Ishikawa (cell line): ENCODE data around the gene SMPX.

Source experiments
- CEBPB ChIP-seq: IDR thresholded peaks from 2 replicates; pipeline ENCODE4 v1.6.1; 2012
- CREB1 ChIP-seq: IDR thresholded peaks from 2 replicates; pipeline ENCODE4 v1.6.1; 2012; ENCODE audit warnings: low read depth
- EP300 ChIP-seq: IDR thresholded peaks from 2 replicates; pipeline ENCODE4 v1.6.1; 2012; ENCODE audit warnings: borderline replicate concordance
- RAD21 ChIP-seq: IDR thresholded peaks from 2 replicates; pipeline ENCODE4 v1.6.1; 2012; ENCODE audit warnings: low read depth
- TAF1 ChIP-seq: IDR thresholded peaks from 2 replicates; pipeline ENCODE4 v1.6.1; 2012; ENCODE audit warnings: low read depth, mild to moderate bottlenecking
- TCF12 ChIP-seq: IDR thresholded peaks from 2 replicates; pipeline ENCODE4 v1.6.1; 2012; ENCODE audit warnings: low read depth
- TEAD4 ChIP-seq: IDR thresholded peaks from 2 replicates; pipeline ENCODE4 v1.6.1; 2012
- USF1 ChIP-seq: IDR thresholded peaks from 2 replicates; pipeline ENCODE4 v1.6.1; 2012
- TF ChIP-seq, protein P1 (sequence below): IDR thresholded peaks from 2 replicates; pipeline ENCODE4 v1.6.1; 2012; ENCODE audit warnings: low read depth, mild to moderate bottlenecking

DNA sequence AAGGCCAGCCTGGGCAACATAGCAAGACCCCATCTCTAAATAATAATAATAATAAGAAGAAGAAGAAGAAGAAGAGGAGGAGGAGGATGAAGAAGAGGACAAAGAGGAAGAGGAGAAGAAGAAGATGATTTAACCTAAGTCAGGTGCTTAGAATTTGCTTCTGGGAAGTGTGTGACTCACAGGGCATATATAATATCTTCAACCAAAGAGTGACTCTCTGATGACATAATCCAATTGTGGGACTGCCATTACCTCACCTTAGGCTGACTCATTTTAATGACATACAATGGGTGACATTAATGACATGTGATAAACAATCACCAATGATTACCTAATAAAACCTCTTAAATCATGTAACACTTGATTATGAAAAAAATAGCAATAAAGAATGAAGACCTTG is 48.8 kb upstream of the SMPX start:
- no peak for TF ChIP-seq RAD21
- no peak for TF ChIP-seq CREB1
- no peak for TF ChIP-seq EP300
- TF ChIP-seq, protein P1, sequence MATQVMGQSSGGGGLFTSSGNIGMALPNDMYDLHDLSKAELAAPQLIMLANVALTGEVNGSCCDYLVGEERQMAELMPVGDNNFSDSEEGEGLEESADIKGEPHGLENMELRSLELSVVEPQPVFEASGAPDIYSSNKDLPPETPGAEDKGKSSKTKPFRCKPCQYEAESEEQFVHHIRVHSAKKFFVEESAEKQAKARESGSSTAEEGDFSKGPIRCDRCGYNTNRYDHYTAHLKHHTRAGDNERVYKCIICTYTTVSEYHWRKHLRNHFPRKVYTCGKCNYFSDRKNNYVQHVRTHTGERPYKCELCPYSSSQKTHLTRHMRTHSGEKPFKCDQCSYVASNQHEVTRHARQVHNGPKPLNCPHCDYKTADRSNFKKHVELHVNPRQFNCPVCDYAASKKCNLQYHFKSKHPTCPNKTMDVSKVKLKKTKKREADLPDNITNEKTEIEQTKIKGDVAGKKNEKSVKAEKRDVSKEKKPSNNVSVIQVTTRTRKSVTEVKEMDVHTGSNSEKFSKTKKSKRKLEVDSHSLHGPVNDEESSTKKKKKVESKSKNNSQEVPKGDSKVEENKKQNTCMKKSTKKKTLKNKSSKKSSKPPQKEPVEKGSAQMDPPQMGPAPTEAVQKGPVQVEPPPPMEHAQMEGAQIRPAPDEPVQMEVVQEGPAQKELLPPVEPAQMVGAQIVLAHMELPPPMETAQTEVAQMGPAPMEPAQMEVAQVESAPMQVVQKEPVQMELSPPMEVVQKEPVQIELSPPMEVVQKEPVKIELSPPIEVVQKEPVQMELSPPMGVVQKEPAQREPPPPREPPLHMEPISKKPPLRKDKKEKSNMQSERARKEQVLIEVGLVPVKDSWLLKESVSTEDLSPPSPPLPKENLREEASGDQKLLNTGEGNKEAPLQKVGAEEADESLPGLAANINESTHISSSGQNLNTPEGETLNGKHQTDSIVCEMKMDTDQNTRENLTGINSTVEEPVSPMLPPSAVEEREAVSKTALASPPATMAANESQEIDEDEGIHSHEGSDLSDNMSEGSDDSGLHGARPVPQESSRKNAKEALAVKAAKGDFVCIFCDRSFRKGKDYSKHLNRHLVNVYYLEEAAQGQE, result no peak
- TF ChIP-seq TCF12, result no peak
- no peak for TF ChIP-seq CEBPB
- TF ChIP-seq USF1, result no peak
- no peak for TF ChIP-seq TAF1
- no peak for TF ChIP-seq TEAD4
